Stimulated activated CD4-positive, alpha-beta T cell treated with anti-CD3 and anti-CD28 coated beads, Interleukin-2, amount 100 ng/mL, for 4 hours (primary cell): Measurements from ENCODE around the gene SH3PXD2A.
"Not testable (repeated sequence)": the region's sequence is repeated elsewhere in the genome, so short reads cannot be mapped to it uniquely, and the experiment has no call there.

Experiments used
- DNase-seq: peaks from one replicate; pipeline ENCODE4 v3.0.0-alpha.2; 2020; ENCODE audit warnings: low read depth

SH3PXD2A gene

DNA sequence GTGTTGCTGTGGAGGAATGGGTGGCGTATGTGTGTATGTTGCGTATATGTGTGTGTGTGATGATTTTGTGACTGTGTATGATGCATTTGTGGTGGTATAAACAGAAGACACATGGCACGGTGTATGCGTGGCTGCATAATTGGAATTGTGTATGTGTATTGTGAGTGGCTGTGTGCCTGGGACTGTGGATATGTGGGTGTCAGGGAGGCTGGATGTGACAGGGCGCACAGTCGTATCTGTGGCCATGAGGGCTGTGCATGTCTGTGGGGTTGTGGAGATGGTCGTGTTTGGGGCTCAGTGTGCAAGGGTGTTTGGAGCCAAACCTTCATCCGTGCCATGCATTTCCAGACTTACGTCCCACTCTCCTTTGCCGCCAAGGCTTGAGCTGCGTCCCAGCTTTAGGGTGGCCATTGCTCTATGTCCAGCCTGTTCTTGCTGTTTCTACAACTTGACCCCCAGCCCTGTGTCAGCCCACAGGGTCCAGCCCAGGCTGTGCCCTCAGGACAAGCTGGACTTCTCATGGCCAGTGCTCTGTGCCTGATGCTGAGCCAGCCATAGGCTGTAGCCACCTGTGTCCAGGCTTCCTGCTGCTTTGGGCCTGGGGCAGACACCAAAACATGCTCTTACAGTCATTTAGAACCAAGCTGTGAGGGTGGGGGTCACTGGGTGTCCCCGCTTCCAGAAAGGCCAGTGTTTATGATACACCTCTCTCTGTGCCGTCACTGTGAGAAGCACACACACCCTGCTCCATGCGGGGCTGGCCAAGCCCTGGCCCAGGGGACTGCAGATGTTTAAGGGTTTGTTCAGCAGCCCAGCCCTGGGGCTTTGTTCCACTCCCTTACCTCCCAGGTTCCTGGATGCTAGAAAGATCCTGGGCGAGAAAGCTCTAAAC, 234.2 kb downstream of the SH3PXD2A start:
- DNase-seq: no peak

DNA sequence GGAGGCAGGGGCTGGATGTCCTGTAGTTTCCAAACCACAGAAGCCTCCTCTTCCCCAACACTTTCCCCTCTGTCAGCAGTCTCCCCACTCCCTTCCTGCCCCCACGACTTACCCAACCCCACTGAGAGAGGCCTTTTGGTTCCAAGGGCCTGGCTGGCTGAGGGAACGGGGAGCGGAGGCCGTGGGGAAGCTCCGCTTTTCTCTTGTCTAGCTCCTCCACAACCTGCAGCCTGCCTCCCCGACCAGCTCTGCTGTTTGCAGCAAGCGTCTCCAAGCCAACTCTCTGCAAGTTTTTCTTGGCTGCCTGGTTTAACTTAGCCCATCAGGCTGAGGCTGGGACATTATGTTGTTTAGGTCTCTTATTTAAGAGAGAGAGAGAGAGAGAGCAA, 235.0 kb downstream of the SH3PXD2A start:
- no peak for DNase-seq

DNA sequence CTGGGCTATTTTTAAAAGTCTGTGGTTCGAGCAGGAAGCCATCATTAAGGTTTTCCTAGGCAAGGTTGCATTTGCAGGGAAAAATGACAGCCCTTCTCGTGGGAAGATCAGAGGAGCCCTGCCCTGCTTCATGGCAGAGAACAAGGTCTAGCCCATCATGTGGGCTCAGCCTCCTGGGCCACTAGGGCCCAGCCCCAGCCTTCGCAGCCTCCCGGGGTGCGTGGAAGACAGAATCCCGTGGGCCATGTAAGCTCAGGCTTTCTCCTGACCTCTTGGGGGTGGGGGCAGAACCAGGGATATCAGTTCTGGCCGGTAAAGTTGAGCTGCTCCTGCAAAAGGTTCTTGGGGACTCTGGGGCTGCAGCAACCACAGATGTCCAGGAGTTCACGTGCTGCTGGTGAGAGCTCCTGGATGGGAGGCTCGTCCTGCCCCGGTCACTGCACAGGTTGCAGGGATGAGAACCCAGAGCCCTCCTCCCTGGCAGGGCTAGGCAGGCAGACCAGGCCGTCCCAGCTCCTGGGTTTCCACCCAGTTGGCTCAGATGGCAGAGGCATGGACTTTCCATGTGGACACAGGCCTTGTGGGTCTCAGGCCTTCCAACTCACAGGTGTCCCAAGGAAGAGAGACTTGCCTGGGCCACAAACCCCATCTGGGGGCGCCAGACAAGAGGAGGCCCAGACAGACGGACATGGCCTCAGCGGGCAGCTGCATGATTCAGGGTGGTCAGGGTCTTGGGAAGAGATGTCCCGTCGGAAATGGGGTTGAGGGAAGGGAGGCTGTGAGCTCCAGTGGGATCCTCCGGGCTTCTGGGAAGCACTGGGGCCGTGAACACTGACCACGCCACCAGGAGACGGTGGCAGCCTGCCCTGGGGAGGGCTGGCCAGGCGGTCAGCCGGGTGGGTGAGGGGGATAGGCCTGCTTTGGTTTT, 235.7 kb downstream of the SH3PXD2A start:
- DNase-seq: no peak

DNA sequence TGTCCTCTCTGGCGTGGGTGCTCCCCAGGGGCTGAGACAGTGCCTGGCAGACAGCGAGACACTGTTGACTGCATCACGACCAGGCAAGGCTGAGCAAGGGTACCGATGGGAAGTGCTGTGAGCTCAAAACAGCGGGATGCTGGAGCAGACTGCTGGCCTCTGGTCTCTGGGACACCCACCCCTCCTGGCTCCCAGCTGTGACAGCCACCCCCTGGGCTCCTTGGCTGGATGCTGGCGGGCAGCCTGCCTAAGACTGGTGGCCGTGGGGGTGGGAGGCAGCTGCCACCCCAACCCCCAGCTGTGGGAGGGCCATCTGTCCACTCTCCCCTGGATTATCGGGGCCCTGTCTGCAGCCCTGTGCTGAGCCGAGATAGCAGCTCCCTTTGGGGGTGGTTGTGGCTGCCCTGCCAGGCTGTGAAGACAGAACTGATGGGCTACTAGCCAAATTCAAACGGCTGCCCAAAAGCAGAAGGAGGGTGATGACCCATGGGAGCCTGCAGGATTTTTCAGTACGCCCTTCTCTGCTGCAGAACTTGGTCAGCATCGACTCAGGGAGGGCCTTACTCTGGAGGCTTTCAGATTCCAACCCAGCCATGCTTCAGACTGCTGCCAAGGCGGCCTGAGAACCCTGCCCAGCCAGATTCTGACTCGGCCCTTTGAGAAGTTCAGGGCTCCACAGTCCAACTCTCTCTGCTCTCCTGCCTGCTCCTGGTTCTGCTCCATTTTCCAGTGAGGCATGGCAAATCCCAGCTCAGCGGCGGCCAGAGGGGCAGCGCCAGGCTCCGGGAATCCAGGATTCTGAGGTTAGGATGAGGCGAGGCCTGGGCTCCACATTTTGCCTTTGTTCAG, 236.6 kb downstream of the SH3PXD2A start:
- no peak for DNase-seq

DNA sequence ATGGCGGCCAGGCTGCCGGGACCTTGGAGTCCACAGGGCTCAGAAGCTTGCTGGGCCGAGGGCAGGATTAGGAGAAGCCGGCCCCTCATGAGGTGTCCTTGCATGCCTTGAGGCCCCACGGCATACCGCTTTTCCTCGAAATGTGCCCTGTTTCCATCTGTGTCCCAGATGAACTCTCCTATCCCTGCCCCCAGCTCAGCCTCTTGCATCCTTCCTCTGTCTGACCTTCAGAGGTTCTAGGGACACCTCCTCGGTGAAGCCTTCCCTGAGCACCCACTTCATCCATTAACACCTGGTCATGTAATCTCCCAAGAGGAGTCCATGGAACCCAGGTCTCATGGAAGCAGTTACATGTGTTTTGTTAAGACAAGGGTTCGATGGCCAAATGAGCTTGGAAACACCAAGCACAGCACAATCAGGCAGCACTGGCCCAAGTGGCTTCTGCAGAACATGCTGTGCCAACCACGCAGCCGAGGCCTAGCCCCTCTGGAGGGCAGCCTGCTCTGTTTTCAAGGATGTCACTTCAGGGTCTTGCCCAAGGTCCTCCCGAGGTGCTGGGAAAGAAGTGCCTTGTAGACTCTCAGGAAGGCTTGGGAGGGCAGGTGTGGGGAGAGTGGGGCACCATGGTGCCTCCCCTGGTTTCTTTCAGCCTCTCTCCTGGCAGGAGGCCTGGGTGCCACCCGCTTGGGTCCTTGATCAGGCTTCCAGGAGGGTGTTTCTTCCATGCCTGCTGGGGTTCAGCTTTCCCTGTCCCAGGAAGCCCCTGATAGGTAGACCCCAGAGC, 237.6 kb downstream of the SH3PXD2A start:
- DNase-seq: no peak

DNA sequence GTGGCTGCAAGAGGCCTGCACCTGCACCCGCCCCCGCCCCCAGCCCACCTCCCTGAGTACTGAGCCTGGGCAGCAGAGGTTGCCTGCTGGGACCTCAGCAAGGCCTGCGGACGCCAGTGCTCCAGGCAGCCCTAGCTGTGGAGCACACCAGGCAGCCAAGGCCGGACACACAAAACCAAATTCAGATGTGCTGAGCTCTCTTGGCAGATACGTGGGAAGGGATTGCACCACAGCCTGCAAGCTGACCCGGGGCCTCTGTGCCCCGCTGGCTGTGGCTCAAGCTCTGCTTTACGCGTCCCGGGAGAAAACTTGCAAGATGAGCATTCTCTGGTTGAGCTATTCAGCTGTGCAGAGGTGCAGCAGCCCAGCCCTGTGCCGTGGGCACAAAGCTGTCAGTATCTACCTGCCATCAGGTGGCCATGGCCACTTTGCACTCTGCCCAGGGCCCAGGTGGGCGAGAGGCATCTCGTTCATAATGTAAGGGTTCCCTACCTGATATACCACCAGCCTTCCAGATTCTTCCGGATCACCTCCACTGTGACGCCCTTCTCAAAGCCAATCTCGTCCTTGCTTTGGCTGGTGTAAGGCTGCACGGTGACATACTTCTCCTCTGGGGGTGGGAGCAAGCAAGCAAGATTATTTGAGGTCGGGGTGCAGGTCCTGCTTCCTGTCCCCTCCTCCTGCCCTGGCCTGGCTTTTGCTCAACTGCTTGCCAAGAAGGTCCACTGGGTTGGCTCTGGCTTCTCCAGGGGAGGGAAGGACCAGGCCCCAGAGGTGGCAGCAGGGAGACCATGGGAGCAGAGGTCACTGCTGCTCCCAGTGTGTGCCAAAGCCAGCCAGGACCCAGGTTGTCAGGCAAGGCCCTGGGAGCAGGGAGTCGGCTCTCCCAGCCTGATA, 238.4 kb downstream of the SH3PXD2A start:
- DNase-seq: no peak

DNA sequence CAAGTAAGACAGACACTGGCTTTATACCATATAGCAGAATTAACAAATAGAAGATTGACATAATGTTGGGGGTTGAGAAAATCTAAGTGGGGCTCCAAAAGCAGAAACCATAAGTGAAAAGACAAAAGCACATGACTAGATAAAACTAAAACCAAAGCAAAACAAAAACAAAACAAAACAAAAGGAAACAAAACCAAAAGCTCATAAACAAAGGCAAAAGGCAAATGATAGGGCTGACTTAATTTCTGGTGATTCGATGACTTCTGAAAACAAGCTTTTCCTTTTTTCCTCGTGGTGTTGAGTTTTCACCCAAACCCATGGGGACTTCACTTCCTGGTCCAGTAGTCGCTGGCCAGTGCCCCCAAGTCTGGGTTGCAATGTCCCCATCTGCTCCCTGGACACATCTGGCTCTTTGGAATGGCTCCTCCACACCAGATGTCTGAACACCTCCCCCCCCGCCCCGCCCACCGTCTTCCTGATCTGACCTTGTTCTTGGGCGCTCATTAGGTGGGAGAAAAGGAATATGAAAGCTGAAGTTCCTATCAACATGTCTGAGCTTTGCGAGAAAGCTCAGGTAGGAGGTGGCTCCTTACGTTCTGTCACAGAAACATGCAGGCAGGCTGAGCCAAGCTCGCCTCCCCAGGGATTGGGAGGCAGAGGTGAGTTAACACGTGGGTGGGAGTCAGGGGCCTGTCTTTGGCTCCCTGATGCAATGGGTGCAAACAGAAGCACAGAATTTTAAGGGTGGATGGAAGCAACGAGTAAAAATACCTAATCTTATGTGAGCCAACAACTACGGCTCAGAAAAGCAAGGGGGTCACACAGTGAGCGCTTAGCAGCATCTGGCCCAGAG, 240.8 kb downstream of the SH3PXD2A start:
- DNase-seq: no peak

DNA sequence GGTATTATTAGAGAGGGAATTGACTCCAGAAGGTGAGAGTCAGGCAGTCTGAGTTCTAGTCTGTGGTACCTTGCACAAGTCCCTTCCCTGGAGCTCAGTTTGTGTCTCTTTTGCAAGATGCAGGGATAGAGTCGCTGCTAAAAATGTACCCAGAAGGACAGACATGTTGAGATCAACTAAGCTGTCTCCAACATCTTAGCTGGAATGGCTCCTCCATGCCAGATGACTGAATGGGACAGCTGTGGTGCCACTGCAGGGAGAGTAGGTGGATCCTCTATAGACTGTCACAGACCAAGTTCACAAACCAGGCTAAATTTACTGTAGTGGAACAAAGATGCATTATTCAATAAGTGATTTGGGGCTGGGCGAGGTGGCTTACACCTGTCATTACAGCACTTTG, 241.8 kb downstream of the SH3PXD2A start:
- no peak for DNase-seq

DNA sequence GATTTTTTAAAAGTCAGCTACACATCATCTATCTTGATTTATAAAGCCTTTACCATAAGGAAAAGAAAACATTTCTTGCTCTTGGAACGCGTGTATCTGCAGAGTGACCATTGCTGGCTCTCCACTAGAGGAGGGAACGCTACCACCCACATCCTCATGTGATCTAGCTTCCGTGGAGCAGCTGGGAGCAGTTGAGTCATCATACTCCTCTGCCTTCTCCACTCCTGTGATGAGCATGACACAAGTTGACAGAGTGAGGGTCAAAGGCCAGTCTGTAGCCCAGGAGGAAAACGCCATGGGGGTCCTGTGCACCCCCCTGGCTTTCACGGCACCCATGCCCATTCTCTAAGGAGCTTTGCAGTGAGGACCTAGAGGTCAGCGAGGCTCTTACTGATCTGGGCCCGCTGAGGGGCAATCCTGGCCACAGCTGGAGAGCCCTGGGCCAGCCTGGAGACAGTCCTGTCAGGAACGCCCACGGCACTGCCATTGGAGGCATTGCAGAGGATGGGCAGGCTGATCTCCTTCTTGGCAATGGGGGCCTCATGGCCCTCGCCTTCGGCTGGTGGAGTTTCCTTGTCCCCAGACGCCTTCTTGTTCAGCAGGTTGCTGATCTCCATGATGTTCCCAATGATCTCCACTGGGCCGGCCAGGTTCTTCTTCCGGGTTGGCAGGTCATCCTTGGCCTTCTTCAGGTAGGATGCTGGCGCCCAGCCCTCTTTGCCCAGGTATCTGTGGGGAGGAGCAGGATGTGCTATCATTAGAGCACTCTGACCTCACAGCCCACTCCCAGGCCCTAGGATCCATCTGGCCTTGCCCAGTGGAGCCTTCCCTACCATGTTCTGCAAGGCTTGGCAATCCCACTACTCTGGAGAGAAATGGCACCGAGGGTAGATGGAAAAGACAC, 242.7 kb downstream of the SH3PXD2A start:
- no peak for DNase-seq

DNA sequence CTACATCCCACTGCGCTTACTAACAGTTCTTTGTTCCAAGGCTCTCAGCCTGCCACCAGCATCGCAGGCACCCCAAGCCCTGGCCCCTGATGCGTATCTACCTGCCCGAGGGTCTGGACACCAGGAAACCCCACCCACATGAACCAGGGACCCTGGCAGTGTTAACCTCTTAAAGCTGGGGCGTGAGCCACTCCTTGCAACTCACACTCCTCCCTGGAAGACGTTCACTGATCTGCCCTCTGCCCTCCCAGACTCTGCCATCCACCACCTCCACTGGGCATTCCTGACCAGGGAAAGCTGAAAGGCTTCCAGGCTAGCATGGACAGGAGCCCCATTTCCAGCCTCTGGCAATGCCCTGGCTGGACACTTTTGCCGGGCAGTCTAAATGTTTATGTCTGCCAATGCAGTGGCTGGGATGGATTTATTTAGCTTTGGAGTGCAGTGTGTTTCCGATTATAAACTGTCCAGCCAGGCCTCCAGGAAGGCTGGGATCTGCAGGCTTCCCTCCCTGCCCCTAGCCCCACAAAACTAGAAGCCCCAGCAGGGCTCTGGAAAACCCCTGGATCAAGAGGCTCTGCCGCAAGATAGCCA, 244.4 kb downstream of the SH3PXD2A start:
- DNase-seq: no peak

DNA sequence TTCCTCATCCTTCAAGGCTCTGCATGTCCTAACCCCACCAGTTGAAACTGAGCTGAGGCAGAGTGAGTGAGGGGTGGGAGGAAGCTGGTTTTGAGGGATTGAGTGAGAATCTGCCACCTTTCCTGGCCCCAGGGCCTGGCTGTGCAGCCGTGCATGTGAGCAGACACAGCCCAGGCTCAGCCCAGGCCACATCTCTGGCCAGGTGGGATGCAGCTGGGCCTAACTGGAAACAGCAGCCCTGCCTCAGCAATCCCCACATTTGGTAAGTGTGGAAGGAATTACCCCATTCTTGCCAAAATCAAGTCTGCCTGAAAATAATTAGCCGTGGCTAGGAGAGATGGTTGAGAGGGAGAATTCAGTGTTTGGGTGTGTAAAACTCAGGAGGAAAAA, 245.3 kb downstream of the SH3PXD2A start:
- DNase-seq: no peak

DNA sequence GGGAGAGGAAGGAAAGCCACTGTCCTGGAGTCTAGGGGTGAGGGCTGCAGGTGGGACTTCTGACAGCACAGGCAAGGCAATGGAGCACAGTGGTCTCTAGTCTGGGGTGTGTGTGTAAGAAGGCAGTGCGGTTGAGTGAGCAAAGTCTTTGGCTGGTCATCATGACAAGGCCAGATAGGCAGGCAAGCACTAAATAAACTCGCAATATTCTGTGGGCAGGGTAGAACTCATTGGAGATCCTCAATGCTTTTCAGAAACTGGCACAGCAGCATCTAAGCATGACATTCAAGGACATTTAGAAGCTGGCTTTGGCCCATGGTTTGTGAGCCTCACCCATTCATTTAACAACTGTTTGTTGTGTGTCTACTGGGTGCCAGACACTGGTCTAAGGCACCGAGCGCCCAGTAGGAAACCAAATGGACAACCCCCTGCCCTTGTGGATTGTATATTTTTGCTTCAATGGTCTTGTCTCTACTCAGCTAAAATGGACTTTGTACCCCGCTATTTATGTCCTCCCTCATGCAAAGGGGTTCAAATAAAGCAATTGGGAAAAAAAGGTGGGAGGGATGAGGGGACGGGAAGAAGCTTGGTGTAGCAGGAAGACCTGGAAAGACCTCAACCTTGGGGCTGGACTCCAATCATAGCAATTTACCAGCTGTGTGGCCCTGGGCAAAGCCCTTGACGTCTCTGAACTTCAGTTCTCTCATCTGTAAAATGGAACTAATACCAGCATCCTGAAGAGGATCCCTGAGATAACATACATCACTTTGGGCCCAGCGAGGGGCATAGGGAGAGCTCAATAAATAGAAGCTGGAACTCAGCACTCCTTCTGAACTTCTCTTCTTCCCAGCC, 245.9 kb downstream of the SH3PXD2A start:
- DNase-seq: no peak

DNA sequence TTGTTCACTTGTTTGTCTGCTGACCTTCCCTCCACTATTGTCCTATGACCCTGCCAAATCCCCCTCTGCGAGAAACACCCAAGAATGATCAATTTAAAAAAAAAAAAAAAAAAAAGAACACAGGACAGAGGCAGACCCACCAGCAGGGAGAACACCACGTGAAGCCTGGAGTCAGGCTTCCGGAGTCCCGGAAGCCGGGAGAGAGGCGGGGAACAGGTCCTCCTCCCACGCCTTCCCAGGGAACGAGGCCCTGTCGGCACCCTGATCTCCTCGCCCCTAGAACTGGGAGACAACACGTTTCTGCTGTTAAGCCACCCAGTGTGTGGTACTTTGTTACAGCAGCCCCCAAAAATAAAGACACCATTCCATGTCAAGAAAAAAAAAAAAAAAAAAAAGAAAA, 247.3 kb downstream of the SH3PXD2A start:
- DNase-seq: not testable (repeated sequence)

DNA sequence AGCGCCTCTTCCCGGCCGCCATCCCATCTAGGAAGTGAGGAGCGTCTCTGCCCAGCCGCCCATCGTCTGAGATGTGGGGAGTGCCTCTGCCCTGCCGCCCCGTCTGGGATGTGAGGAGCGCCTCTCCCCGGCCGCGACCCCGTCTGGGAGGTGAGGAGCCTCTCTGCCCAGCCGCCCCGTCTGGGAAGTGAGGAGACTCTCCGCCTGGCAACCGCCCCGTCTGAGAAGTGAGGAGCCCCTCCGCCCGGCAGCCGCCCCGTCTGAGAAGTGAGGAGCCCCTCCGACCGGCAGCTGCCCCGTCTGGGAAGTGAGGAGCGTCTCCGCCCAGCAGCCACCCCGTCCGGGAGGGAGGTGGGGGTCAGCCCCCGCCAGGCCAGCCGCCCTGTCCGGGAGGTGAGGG, 248.3 kb downstream of the SH3PXD2A start:
- not testable (repeated sequence) for DNase-seq

DNA sequence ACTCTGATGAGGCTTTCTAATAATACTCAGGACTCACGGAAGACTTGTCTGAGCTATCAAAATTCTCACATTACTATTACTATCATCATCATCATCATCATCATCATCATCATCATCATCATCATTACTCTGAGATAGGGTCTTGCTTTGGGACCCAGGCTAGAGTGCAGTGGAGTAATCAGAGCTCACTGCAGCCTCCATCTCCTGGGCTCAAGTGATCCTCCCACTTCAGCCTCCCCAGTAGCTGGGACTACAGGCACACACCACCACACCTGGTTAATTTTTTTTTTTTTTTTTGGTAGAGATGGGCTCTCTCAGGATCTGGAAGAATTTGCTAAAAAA, 249.3 kb downstream of the SH3PXD2A start:
- not testable (repeated sequence) for DNase-seq

DNA sequence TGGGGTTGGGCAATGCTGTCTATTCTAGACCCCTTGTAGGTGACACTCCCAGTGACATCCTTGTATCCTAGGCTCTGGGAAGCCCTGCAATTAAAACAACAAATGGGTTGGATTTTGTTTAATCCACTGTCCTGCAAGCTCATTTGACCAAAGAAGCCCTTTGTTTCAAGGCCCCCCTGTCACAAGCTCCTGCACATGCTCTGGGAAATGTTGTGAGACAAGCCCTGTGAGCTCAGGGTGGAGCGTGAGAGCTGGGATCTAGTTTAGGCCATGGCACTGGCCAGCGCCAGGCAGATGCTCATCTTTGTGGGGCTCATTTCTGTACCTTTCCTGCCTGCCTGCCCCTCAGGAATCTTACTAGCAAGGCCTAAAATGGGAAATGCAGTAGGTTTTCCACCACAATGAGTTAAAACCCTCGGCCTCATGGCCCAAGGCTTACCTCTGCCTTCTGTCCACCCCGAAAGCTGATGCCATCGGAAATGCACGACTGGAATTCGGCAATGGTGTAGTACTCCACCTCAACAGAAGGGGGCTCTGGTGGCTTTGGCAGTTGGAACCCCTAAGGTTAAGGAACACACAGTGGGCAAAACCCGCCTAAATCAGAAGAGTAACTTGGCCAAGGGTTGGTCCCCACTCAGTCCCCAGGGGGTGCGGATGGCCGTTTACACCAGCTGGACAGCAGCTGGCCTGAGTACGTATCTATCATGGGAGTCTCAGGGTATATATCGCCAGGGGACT, 249.8 kb downstream of the SH3PXD2A start:
- no peak for DNase-seq
